Activated T-cell treated with anti-CD3 and anti-CD28 coated beads, Interleukin-2, amount 50 U/mL, for 1 hour (primary cell): ENCODE results near the gene OR4C45.
"Not testable (repeated sequence)": the region's sequence is repeated elsewhere in the genome, so short reads cannot be mapped to it uniquely, and the experiment has no call there.

Experiments used
- DNase-seq: peaks from one replicate; pipeline ENCODE4 v3.0.0-alpha.2; 2020

OR4C45 gene

GRCh38 chr11:50032574-50032973, at the start of gene OR4C45:
Gene OR4C45, plus strand, starts transcription at chr11:50032874.
- DNase-seq, result no peak

- DNase-seq, result no peak
Observed at GRCh38 chr11:49995565-49995964, 37.1 kb upstream of the OR4C45 start.

DNA sequence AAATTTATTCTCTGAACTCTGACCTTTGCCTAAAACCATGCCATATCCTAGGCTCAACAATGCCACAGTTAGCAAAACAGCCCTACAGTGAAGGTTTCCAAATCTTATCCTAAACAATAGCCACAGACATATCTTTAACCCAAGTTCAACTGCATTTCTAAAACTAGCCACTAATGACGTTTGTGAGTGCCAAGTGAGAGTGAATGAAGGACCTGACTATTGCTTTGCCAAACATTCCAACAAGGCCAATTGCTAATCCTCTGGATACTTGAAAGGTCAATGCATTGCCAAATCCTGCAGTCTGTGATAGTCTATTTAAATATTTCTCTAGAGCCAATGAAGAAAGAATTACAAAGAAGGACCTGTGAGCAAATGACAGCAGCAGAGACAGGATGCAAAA, 2.5 kb upstream of the OR4C45 start:
- DNase-seq, result no peak

- DNase-seq, result not testable (repeated sequence)
Observed at GRCh38 chr11:50036239-50036638, 3.6 kb downstream of the OR4C45 start.

DNA sequence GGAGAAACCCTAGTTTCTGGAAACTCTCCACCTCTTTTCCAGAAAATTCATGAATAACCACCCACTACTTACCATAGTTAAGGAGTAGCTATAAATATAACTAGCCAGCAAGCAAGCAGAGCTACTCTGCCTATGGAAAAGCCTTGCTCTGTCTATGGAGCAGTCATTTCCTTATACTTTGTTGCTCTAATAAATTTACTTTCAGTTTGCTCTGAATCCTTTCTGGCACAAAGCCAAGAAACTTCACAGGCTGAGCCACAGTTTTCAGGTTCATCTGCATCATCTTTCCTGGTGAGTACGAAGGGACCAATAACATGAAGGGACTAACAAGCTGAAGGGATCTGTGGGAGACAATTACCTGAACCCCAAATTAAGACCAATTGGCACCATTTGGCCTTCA, 4.6 kb downstream of the OR4C45 start:
- DNase-seq, result no peak

DNA sequence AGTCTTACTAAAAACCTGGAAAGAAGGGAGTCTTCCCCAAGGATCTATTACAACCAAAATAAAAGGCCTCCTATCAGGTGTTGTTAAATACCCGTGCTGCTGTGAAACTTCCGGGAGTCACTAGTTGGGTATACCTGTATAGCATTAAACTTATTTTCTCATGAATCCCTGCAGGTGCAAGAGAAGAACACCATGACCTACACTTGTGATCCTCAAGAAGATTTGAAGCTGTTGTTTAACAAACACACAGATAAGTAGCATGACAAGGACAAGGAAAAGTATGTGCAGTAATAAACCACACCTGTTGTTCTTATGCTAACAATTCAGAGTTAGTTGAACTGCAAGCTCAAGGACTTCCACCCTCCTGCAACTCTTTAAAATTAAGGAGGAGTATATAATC, 12.0 kb downstream of the OR4C45 start:
- DNase-seq, result no peak

GRCh38 chr11:50063056-50063455, 30.4 kb downstream of the OR4C45 start:
- not testable (repeated sequence) for DNase-seq

DNA sequence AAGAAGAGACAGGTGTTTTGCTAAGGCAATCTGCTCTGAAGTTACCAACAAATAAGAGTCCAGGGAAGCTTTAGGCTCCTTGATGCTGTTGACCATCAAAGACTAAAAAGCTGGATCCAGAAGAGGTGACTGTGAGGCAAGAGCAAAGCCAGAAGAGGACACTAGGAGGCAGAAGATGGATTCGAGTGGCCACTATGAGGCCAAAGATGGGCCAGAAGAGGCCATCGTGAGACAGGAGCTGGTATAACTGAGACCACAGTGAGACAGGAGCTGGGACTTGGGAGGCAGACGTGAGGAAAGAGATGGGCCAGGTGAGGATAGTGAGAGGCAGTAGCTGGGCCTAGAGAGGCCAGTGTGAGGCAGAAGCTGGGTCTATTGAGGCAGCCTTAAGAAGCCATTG, 37.7 kb downstream of the OR4C45 start:
- DNase-seq, result no peak

DNA sequence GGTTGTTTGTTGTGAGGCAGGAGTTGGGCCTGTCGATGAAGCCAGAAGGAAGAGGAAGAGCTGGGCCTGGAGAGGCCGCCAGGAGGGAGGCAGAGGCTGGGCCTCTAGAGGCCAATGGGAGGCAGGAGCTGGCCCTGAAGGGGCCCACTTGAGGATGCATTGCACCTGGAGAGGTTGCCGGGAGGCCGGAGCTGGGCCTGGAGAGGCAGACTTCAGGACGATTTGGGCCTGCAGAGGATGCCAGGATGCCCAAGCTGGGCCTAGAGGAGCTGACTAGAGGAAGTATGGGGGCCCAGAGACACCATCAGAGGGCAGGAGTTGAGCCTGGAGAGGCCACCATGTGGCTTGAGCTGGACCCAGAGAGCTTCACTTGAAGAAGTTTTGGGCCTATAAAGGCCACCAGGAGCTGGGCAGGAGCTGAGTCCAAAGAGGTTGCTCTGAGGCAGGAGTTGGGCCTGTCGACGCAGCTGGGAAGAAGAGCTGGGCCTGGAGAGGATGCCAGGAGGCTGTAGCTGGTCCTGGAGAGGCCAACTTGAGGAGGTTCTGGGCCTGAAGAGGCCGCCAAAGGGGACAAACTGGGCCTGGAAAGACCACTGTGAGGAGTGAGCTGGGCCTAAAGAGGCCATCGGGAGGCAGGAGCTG, 39.0 kb downstream of the OR4C45 start:
- no peak for DNase-seq

GRCh38 chr11:50072226-50073112, 39.8 kb downstream of the OR4C45 start:
- no peak for DNase-seq

- DNase-seq, result no peak
Observed at GRCh38 chr11:50073113-50074105, 40.7 kb downstream of the OR4C45 start.

DNA sequence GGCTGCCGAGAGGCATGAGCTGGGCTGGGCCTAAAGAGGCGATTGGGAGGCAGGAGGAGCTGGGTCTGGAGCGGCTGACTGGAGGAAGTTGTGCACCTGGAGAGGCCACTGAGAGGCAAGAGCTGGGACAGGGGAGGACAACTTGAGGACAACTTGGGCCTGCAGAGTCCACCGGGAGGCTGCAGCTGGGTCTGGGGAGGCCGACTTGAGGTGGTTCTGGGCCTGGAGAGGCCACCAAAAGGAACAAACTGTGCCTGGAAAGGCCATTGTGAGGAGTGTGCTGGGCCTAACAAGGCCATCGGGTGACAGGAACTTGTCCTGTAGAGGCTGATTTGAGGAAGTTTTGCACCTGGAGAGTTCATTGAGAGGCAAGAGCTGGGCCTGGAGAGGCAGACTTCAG, 41.5 kb downstream of the OR4C45 start:
- no peak for DNase-seq

GRCh38 chr11:50075856-50076255, 43.2 kb downstream of the OR4C45 start:
- no peak for DNase-seq

- DNase-seq, result no peak
Observed at GRCh38 chr11:50077526-50077925, 44.9 kb downstream of the OR4C45 start.

- DNase-seq, result no peak
Observed at GRCh38 chr11:50078001-50078400, 45.3 kb downstream of the OR4C45 start.

GRCh38 chr11:50078946-50079345, 46.3 kb downstream of the OR4C45 start:
- DNase-seq, result not testable (repeated sequence)

- DNase-seq, result no peak
Observed at GRCh38 chr11:50080256-50080655, 47.6 kb downstream of the OR4C45 start.
